Colon (tissue), 2 donors: ENCODE results near the gene XPR1.

ENCODE experiments used
- FAIRE-seq: peaks from 2 replicates; lab custom pipeline; 2012; peaks lifted over from hg19 to GRCh38; lab: Jason Lieb, UNC
- donor health status: control.
- donor health status: control.

XPR1 gene

GRCh38 chr1:180933141-180933540, 301.3 kb downstream of the XPR1 start:
- FAIRE-seq, result no peak

- no peak for FAIRE-seq
These were observed 302.7 kb downstream of the XPR1 start for GRCh38 chr1:180934563-180934962.

GRCh38 chr1:180935326-180936109, 303.7 kb downstream of the XPR1 start:
- no peak for FAIRE-seq

- FAIRE-seq, result no peak
These were observed 304.5 kb downstream of the XPR1 start for GRCh38 chr1:180936110-180937011.

- FAIRE-seq, result no peak
These were observed 305.2 kb downstream of the XPR1 start for GRCh38 chr1:180937012-180937372.

- no peak for FAIRE-seq
These were observed 305.9 kb downstream of the XPR1 start for GRCh38 chr1:180937624-180938225.

GRCh38 chr1:180939073-180939710, 307.4 kb downstream of the XPR1 start:
- no peak for FAIRE-seq

GRCh38 chr1:180939711-180940103, 307.9 kb downstream of the XPR1 start:
- no peak for FAIRE-seq
